HG02798 (cell line): ENCODE measurements around the gene CADPS.

ENCODE experiments used
- ATAC-seq: cut with Tn5 transposase; IDR thresholded peaks from one replicate; pipeline ENCODE4 v1.9.1; 2021; ENCODE audit warnings: mild to moderate bottlenecking; ENCODE audit not compliant: unreplicated experiment, poor library complexity

Gene CADPS

DNA sequence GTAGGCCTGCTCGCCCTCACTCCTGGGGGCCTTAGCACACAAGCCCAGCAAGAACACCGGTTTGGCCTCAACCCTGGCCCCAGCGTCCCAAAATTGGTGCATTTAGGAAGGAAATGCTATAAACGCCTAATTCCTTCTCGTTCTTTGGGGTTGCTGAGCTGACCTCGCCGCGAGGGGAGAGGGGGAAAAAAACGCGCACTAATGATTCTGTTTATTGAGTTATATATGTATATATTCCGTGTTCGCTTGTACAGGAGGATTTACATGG is 505.8 kb downstream of the CADPS start:
- ATAC-seq, result no peak

DNA sequence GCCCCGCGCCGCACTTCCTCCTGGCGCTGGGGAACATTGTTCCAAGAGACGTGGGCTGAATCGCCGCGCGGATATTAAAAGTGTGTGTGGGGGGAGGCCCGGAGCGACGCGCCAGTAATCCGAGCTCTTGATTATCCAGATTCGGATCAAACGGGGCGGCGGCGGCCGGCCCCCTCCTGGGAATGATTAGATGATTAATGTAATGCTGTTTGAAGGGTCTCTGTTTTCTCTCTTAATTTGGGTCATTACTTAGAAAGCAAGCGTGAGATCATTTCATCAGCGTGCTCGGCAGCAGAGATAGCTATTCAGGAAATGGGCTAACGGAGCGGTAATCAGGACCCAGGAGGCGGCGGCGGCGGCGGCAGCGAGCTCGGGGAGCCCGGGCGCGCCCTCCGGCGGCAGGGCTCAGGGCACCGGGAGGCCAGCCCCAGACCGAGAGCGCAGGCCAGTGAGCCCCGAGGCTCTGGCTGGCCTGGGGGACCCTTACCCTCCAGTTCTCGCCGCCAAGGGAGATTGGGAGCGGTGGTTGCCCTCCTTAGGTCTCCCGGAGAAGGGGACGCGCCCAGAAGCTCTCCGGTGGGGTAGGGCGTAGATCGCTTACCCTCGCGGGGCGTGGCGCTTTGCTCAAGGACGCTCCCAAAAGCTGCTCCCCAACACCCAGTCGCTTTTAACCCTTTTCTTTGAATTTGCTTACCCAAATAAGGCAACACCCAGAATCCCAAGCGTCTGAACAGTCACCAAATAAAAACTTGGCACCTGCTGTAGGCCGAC is 506.3 kb downstream of the CADPS start:
- ATAC-seq, result no peak

DNA sequence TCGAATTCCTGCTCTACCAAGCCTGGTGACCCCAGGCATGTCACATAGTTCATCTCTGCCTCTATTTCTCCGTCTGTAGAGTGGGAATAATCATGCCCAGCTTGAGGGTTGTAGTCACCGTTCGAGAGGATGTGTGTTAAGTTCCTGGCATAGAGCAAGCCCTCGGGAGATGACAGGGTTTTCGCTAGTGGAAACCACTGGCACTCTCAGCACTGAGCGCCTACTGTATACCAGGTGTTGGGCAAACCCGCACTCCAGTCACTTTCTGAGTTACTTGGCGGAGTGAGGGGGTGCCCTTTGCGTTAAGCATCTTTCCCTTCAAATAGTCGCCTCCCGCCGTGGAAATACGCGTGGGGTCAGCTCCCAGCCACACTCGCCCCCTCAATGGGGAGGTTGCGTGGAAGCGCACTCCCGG is 506.9 kb downstream of the CADPS start:
- ATAC-seq, result no peak

DNA sequence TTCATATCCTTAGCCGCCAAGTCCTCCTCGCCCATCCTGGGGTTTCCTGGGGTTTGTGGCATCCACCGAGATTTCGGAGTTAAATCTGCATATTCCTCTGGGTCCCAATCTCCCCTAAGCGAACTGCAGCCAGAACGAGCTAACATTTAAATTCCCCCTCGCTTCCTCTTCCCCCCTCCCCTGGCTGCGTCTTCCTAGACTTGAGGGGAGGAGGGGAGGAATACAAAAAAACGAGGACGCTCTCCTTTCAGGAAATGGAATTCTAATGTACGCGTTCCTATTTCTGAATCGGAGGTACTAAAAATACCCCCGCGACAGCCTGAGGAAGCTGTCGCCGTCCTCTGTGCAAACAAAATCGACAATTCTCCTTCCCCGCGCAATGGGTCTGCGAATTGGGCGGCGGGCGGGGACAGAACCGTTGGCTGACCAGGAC is 507.4 kb downstream of the CADPS start:
- ATAC-seq, result no peak

DNA sequence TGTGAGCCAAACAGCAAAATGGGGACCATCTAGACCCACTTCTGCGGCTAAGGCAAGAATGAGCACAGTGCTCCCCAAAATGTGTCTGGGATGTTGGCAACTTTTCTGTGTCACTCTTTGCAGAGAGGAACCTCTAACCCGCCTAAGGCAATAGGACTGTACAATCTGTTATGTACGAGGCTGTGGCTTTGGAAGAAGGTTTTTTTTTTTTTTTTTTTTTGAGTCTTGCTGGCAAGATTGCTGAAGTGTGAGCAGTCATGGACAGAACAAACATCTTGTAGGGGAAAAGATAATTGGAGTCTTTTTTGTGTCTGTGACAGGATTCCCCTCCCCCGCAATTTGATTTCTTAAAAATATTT is 509.1 kb downstream of the CADPS start:
- no peak for ATAC-seq

DNA sequence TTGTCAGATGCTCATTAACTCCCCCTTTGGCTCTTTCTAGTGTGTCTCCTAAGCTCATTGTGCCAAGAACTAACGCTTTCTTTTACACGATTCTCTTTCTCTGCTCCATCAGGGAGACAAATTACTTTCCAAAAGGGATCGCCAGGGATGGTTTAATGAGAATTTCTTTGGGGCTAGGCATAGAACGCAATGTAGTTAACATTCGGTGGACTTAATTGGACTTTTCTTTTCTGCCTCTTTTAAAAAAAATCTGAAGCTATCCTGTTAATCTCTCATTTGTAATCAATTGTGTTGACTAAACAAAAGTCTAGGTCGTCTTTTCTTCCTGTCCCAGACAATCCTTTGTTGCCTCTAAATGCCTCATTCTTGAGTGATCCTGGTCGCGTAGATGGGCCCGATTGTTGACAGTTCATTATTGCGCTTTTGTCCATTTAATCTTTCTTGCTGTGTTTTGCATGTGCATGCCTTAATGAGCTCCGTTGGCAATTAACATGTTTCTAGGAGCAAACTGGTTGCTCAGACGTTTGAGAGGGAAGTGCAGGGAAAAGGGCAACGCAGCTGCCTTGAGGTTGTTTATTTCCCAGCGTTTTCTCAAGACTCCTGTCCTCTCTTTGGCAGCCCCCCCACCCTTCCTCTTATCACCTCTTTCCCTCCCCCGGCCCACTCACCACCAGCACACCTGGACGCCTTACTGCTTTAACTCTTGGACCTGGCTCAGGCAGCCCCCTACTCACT is 509.7 kb downstream of the CADPS start:
- ATAC-seq, result no peak

DNA sequence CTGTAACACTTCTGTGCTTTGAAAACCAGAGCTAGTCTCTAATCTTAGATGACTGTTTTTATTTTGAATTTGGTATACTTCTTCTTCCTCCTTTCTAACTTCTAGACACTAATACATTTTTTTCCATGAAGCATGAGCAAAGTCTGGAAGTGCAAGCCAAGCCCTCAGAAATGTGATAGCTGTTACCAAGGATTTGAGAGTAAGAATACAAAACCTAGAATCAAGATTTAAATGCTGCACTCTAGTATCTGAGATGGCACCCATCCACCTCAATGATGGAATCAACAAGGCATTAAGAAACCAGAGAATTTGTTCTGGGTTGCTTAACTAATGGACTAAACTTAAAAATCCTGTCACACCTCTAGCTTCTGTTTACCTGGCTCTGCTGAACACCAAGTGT is 511.0 kb downstream of the CADPS start:
- no peak for ATAC-seq

DNA sequence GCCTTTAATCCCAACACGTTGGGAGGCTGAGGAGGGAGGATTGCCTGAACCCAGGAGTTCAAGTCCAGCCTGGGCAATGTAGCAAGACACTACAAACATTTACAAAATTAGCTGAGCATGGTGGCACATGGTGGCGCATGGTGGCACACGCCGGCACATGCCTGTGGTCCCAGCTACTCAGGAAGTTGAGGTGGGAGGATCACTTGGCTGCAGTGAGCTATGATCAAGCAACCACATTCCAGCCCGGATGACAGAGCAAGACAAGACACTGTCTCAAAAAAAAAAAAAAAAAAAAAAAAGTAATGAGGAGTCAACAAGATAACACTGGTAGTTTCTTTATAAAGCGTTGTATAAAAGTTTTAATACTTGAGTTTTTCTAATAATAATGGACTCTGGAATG is 511.9 kb downstream of the CADPS start:
- no peak for ATAC-seq

DNA sequence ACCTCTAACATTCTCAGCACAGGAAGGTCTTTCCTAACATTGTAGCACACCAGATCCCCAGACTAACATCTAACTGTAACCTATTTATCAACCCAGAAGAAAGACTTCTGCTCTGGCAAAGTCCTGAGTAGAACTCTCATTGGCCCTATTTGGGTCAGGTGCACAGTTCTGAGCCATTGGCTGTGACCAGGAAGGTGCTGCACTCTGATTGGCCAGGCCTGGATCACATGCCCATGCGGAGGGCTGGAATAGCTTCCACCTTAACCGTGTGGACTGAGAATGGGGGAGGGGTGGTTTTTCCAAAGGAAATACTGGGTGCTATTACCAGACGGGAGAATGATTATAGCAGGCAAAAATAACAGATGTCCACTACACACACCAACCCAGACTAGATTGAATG is 513.4 kb downstream of the CADPS start:
- no peak for ATAC-seq

DNA sequence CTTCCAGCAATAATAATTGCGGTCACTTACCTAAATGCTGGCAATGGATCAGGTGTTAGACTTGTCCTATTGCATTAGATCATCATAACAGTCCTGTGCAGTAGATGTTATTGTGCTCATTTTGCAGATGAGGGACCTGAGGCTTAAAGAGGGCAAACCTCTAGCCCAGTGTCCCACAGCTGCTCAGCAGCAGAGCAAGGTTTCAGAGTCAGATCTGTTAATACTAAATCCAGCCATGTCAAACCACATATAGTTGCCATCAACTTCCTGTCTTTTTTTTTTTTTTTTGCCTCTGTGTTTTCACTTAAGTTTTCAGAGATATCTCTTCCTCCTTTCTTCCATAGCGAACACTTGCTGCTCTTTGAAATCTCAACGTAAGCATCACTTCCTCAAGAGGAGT is 514.0 kb downstream of the CADPS start:
- ATAC-seq, result no peak

DNA sequence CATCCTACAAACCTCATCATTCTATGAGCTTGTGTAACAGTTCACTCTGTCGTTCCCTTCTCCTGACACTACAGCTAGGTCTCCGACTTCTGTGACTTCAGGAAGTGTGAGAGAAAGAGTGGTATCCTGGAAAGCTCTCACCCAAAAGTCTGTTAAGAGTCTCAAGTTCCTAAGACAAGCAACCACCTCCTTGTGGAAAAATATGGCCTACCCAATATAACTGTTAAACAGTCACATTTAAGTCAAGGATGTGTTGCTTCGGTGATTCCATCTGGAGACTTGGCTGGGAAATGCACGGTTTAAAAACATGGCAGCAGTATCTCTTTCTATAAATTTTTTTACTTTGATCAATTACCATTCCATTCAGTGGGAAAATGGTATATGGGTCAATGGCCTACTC is 515.7 kb downstream of the CADPS start:
- ATAC-seq, result no peak

DNA sequence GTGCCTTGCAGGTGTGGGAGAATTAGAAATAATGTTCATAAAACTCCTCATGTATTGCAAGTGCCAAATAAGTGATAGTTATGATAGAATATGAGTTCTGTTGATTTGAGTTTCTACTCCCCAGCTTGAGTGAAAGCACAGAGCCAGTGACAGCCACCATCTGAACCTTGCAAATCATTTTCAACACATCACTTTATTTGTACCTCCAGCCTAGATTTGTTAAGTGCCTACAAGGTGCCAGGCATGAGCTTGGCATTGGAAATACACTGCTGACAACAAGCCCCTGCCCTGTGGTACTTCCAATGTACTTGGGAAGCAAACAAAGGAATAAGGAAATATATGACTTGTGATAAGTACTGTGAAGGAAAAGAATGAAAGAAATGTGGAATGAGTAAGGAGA is 518.9 kb downstream of the CADPS start:
- no peak for ATAC-seq

DNA sequence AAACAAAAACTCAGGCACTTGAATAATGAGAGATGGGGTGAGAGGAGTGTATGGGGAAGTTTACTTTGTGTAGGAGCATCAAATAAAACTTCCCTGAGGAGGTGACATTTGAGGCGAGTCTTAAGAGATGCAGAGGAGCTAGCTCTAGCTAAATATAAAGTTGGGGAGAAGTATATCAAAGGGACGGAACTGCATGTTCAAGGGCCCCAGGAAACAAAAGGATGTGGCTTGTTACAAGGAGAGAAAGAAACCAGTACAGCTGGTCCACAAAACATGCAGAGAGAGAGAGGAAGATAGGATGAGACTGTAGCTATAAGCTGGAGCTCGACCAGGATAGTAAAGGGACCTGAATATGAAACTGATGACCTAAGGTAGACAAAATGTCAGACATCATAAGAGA is 519.5 kb downstream of the CADPS start:
- no peak for ATAC-seq
